ENCODE results near the gene NAPB. TPM values are rescaled to one million over a fixed set of nuclear protein-coding genes. Genes with fewer than 3 reads are reported as not detected.

Gene NAPB
- total and polyA plus RNA-seq, 10 of the 15 experiments (the other 5 are each of a cell fraction or from before 2014, with no cell fraction given): 2.1 to 15.9 (median 7.2) TPM

DNA sequence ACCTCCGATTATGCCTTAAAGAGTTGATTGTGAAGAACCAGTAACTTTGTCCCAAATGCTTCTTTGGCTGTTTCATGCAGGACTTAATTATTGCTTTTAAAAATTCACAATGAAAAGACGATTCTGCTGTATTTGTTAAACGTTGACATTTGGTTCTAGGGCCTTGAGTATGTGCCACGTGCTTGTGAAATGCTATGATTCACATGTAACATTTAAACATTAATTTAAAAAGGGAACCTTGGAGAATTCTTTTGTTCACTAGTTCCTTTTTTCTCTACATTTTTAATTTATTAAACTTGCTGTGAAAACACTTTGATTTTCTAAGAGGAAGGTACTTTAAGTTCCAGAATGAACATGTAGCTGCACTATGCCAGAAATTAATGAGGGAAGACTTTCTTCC lies 49.8 kb downstream of the NAPB start:
- no peak overlapping the region for H3K4me2 ChIP-seq (ENCODE audit: control insufficient read depth, insufficient read depth)
- H2AFZ ChIP-seq (ENCODE audit: control insufficient read depth, low read depth, low read length): no peak overlapping the region
- ATAC-seq (no peak), DNase-seq (ENCODE audit: low read depth, low spot score) (no peak), FAIRE-seq (no peak)
- H3K79me2 ChIP-seq (ENCODE audit: control insufficient read depth, insufficient read depth, low read length): peaks cover 12% of the 10 kb centered on the region
- POLR2A ChIA-PET: no interaction called here
- SMC1A ChIA-PET (ENCODE audit: uncharacterized antibody, unreplicated experiment): interaction anchor here (1.4 kb wide), 1 partner anchor 22 kb away, joined by 3 read pairs; no protein-coding TSS in a partner anchor
- intact Hi-C loops (cut with micrococcal nuclease; ENCODE audit: unreplicated experiment): no loop called here
- peaks cover 13 to 36% of the 10 kb centered on the region in 2 experiments for H3K36me3 ChIP-seq (ENCODE audit: control insufficient read depth in 2 of 2, insufficient read depth in 2 of 2, low read length in 1 of 2)
- H3K27me3 ChIP-seq (replicated peaks in 1 of 2; ENCODE audit: control insufficient read depth in 2 of 2, insufficient read depth in 2 of 2, low read length in 1 of 2): no peaks in the 10 kb centered on the region
- CTCF ChIA-PET: interaction anchor here (1.1 kb wide), 1 partner anchor 11 kb away, joined by 3 read pairs; no protein-coding TSS in a partner anchor
- 87% methylated on average over 4 of the region's 4 CpGs for WGBS (ENCODE audit: insufficient coverage, insufficient replicate concordance, low lambda C conversion rate, missing lambda C conversion rate)
- H3K27ac ChIP-seq (ENCODE audit: control insufficient read depth, insufficient read depth): no peak overlapping the region
- RAD21 ChIA-PET (ENCODE audit: unreplicated experiment): no interaction called here
- no peak overlapping the region for H3K9ac ChIP-seq (ENCODE audit: control insufficient read depth, insufficient read depth, low read length)
- peaks cover 5% of the 10 kb centered on the region for H3K4me1 ChIP-seq (ENCODE audit: control insufficient read depth, insufficient read depth, low read length)
- no peaks in the 10 kb centered on the region for H4K20me1 ChIP-seq (ENCODE audit: control insufficient read depth, insufficient read depth)
- BruUV-seq (replicated peaks): no TSS peak
- TF ChIP-seq TCF12 (IDR thresholded peaks at IDR 0.05; ENCODE audit: low read depth, low read length) (no peak), TAF1 (IDR thresholded peaks at IDR 0.05; ENCODE audit: borderline replicate concordance, low read depth, low read length) (no peak), IRF4 (IDR thresholded peaks at IDR 0.05; ENCODE audit: low read depth, low read length) (no peak)
- H3K4me3 ChIP-seq: no peak overlapping the region
- in situ Hi-C loops (cut with MboI): loop anchor here (25.0 kb wide), 2 partner anchors 1691 to 1891 kb away; partner anchors contain the start of gene ACSS1
- no peaks in the 10 kb centered on the region for H3K9me3 ChIP-seq (replicated peaks; ENCODE audit: control insufficient read depth, insufficient read depth, low read length)

DNA sequence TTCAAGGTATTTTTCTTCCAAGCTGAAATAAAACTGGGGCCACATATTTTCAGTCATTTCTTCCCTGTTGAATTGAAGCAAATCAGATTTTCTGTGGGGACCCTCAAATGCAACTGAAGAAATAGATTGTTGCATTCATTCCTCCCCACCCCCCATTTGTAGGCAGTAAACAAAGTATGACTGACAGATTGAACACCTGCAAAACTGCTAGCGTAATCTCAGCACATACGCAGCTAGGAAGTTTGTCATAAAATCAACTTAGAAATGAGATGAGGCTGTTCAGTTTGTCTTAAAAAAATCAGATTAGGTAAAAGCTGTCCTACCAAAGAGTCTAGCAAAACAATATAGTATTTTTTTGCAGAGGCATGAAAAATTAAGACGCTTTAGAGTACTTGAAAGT lies 50.4 kb downstream of the NAPB start:
- in situ Hi-C loops (cut with MboI): loop anchor here (25.0 kb wide), 2 partner anchors 1691 to 1891 kb away; partner anchors contain the start of gene ACSS1
- intact Hi-C loops (cut with micrococcal nuclease; ENCODE audit: unreplicated experiment): no loop called here
- H3K79me2 ChIP-seq (ENCODE audit: control insufficient read depth, insufficient read depth, low read length): peaks cover 19% of the 10 kb centered on the region
- ChIA-PET POLR2A (interaction anchor here (0.8 kb wide), 1 partner anchor 10 kb away, joined by 3 read pairs; no protein-coding TSS in a partner anchor), SMC1A (ENCODE audit: uncharacterized antibody, unreplicated experiment) (interaction anchor here (1.4 kb wide), 1 partner anchor 21 kb away, joined by 3 read pairs; no protein-coding TSS in a partner anchor), RAD21 (ENCODE audit: unreplicated experiment) (no interaction called here), CTCF (interaction anchor here (1.1 to 1.2 kb wide), 3 partner anchors 11 to 76 kb away, joined by 3 to 4 read pairs (median 4); no protein-coding TSS in a partner anchor)
- H2AFZ ChIP-seq (ENCODE audit: control insufficient read depth, low read depth, low read length): no peak overlapping the region
- H3K9ac ChIP-seq (ENCODE audit: control insufficient read depth, insufficient read depth, low read length): no peak overlapping the region
- no peak overlapping the region for H3K4me3 ChIP-seq
- H4K20me1 ChIP-seq (ENCODE audit: control insufficient read depth, insufficient read depth): no peaks in the 10 kb centered on the region
- H3K4me2 ChIP-seq (ENCODE audit: control insufficient read depth, insufficient read depth): no peak overlapping the region
- H3K9me3 ChIP-seq (replicated peaks; ENCODE audit: control insufficient read depth, insufficient read depth, low read length): no peaks in the 10 kb centered on the region
- no peak for FAIRE-seq
- 80% methylated on average over 3 of the region's 3 CpGs for WGBS (ENCODE audit: insufficient coverage, insufficient replicate concordance, low lambda C conversion rate, missing lambda C conversion rate)
- no peak overlapping the region for H3K27ac ChIP-seq (ENCODE audit: control insufficient read depth, insufficient read depth)
- H3K36me3 ChIP-seq (ENCODE audit: control insufficient read depth in 2 of 2, insufficient read depth in 2 of 2, low read length in 1 of 2): peaks cover 13 to 35% of the 10 kb centered on the region in 2 experiments
- ATAC-seq: no peak
- peaks cover 10% of the 10 kb centered on the region for H3K4me1 ChIP-seq (ENCODE audit: control insufficient read depth, insufficient read depth, low read length)
- no TSS peak for BruUV-seq (replicated peaks)
- no peak for DNase-seq (ENCODE audit: low read depth, low spot score)
- H3K27me3 ChIP-seq (replicated peaks in 1 of 2; ENCODE audit: control insufficient read depth in 2 of 2, insufficient read depth in 2 of 2, low read length in 1 of 2): no peaks in the 10 kb centered on the region
- TF ChIP-seq CEBPZ (IDR thresholded peaks at IDR 0.05; ENCODE audit: low read depth, low read length) (no peak), KDM1A (IDR thresholded peaks at IDR 0.05; ENCODE audit: borderline replicate concordance) (no peak), ZNF274 (IDR thresholded peaks at IDR 0.05; ENCODE audit: insufficient read depth, insufficient read length) (no peak), EGR1 (IDR thresholded peaks at IDR 0.05; ENCODE audit: borderline replicate concordance in 1 of 2, low read depth in 2 of 2, low read length in 2 of 2) (no peak), RBBP5 (conservative IDR thresholded peaks at IDR 0.05) (no peak), ETV6 (conservative IDR thresholded peaks at IDR 0.05 in 1 of 2, IDR thresholded peaks at IDR 0.05 in 1 of 2; ENCODE audit: borderline replicate concordance in 1 of 2, low read depth in 1 of 2) (no peak), EED (IDR thresholded peaks at IDR 0.05; ENCODE audit: low read depth) (no peak), SIX5 (IDR thresholded peaks at IDR 0.05; ENCODE audit: low read depth, low read length, severe bottlenecking) (no peak), STAT1 (conservative IDR thresholded peaks at IDR 0.05) (no peak), EZH2 (IDR thresholded peaks at IDR 0.05; ENCODE audit: borderline replicate concordance, control insufficient read depth, low read depth, low read length) (no peak), ZNF622 (IDR thresholded peaks at IDR 0.05) (no peak), IKZF2 (IDR thresholded peaks at IDR 0.05) (no peak), POLR2AphosphoS5 (IDR thresholded peaks at IDR 0.05; ENCODE audit: low read length) (no peak)

Measured in GM12878 (cell line).